Measurements from ENCODE around the gene ABHD12.
A peak's percentile ranks its signal among the peaks of the same experiment; 100 is the strongest.

The ABHD12 gene

GRCh38 chr20:25394996-25395395 lies 4.4 kb upstream of the ABHD12 start:
- no peak overlapping the region for H3K4ac ChIP-seq (ENCODE audit: low read depth, low read length)
- H3K4me1 ChIP-seq (ENCODE audit: control insufficient read depth in 1 of 2, insufficient read depth in 2 of 2, low read length in 2 of 2): peaks cover 5 to 9% of the 10 kb centered on the region in 2 experiments
- H4K91ac ChIP-seq (ENCODE audit: low read depth, low read length): no peak overlapping the region
- no peaks in the 10 kb centered on the region for H3K27me3 ChIP-seq (ENCODE audit: insufficient read depth, low read length)
- H3K79me1 ChIP-seq (ENCODE audit: low read length): peaks cover 12% of the 10 kb centered on the region
- no peak for DNase-seq
- H3K27ac ChIP-seq (ENCODE audit: low read depth, low read length): no peak overlapping the region
- no peak overlapping the region for H2BK120ac ChIP-seq (ENCODE audit: insufficient read depth, low read length, poor library complexity)
- H4K8ac ChIP-seq (ENCODE audit: low read depth, low read length): no peak overlapping the region
- peaks cover 7% of the 10 kb centered on the region for H3K79me2 ChIP-seq (ENCODE audit: control insufficient read depth, insufficient read depth, low read length, poor library complexity)
- no peaks in the 10 kb centered on the region for H3K36me3 ChIP-seq (ENCODE audit: control insufficient read depth in 1 of 2, insufficient read depth in 2 of 2, low read length in 2 of 2)
- H2AFZ ChIP-seq (ENCODE audit: insufficient read depth, low read length, poor library complexity): no peak overlapping the region
- no peak overlapping the region for H3K14ac ChIP-seq (ENCODE audit: low read length)
- no peak overlapping the region for H3K18ac ChIP-seq (ENCODE audit: low read length)
- no peak overlapping the region for H4K12ac ChIP-seq (ENCODE audit: low read depth, low read length)
- H3K9ac ChIP-seq (ENCODE audit: low read length): no peak overlapping the region
- no peak overlapping the region for H2AK5ac ChIP-seq (ENCODE audit: low read length)
- H2BK12ac ChIP-seq (ENCODE audit: low read length): no peak overlapping the region
- no CpG with 5 or more reads among the region's 6 CpGs for WGBS (ENCODE audit: extremely low coverage, insufficient coverage, insufficient read length)
- no peak overlapping the region for H3K4me3 ChIP-seq (ENCODE audit: low read depth, low read length)
- no peak overlapping the region for H2BK5ac ChIP-seq (ENCODE audit: low read depth, low read length, poor library complexity)
- no peak overlapping the region for H3K4me2 ChIP-seq (ENCODE audit: low read length)
- H3K9me3 ChIP-seq (ENCODE audit: insufficient read depth, low read depth, low read length): no peaks in the 10 kb centered on the region
- no peak overlapping the region for H3K23ac ChIP-seq (ENCODE audit: low read length)

- peaks cover 17% of the 10 kb centered on the region for H3K79me1 ChIP-seq (ENCODE audit: low read length)
- peaks cover 5 to 9% of the 10 kb centered on the region in 2 experiments for H3K4me1 ChIP-seq (ENCODE audit: control insufficient read depth in 1 of 2, insufficient read depth in 2 of 2, low read length in 2 of 2)
- no peak overlapping the region for H3K14ac ChIP-seq (ENCODE audit: low read length)
- H3K4ac ChIP-seq (ENCODE audit: low read depth, low read length): no peak overlapping the region
- H2AFZ ChIP-seq (ENCODE audit: insufficient read depth, low read length, poor library complexity): no peak overlapping the region
- H4K91ac ChIP-seq (ENCODE audit: low read depth, low read length): no peak overlapping the region
- H3K18ac ChIP-seq (ENCODE audit: low read length): no peak overlapping the region
- no peak overlapping the region for H3K27ac ChIP-seq (ENCODE audit: low read depth, low read length)
- no peak overlapping the region for H2BK120ac ChIP-seq (ENCODE audit: insufficient read depth, low read length, poor library complexity)
- no peak overlapping the region for H3K4me2 ChIP-seq (ENCODE audit: low read length)
- no peak overlapping the region for H4K8ac ChIP-seq (ENCODE audit: low read depth, low read length)
- peaks cover 12% of the 10 kb centered on the region for H3K79me2 ChIP-seq (ENCODE audit: control insufficient read depth, insufficient read depth, low read length, poor library complexity)
- no peak overlapping the region for H2BK12ac ChIP-seq (ENCODE audit: low read length)
- H3K9ac ChIP-seq (ENCODE audit: low read length): no peak overlapping the region
- no peaks in the 10 kb centered on the region for H3K36me3 ChIP-seq (ENCODE audit: control insufficient read depth in 1 of 2, insufficient read depth in 2 of 2, low read length in 2 of 2)
- no peaks in the 10 kb centered on the region for H3K9me3 ChIP-seq (ENCODE audit: insufficient read depth, low read depth, low read length)
- no peak overlapping the region for H3K4me3 ChIP-seq (ENCODE audit: low read depth, low read length)
- H3K27me3 ChIP-seq (ENCODE audit: insufficient read depth, low read length): no peaks in the 10 kb centered on the region
- no peak overlapping the region for H3K23ac ChIP-seq (ENCODE audit: low read length)
- DNase-seq: no peak
- no peak overlapping the region for H4K12ac ChIP-seq (ENCODE audit: low read depth, low read length)
- no CpG with 5 or more reads among the region's 5 CpGs for WGBS (ENCODE audit: extremely low coverage, insufficient coverage, insufficient read length)
- H2AK5ac ChIP-seq (ENCODE audit: low read length): no peak overlapping the region
- H2BK5ac ChIP-seq (ENCODE audit: low read depth, low read length, poor library complexity): no peak overlapping the region
Measured at GRCh38 chr20:25394276-25394675, 3.6 kb upstream of the ABHD12 start.

GRCh38 chr20:25389858-25390537 lies 637 bp downstream of the ABHD12 start:
- DNase-seq: peak; percentile 31 to 65
- H2AK5ac ChIP-seq (ENCODE audit: low read length): peak overlapping the region; percentile 86
- peak overlapping the region; percentile 86 for H4K12ac ChIP-seq (ENCODE audit: low read depth, low read length)
- peak overlapping the region; percentile 88 for H3K9ac ChIP-seq (ENCODE audit: low read length)
- H3K27ac ChIP-seq (ENCODE audit: low read depth, low read length): peak overlapping the region; percentile 92
- H3K79me2 ChIP-seq (ENCODE audit: control insufficient read depth, insufficient read depth, low read length, poor library complexity): peaks cover 16% of the 10 kb centered on the region
- peak overlapping the region; percentile 94 for H3K4me3 ChIP-seq (ENCODE audit: low read depth, low read length)
- H3K27me3 ChIP-seq (ENCODE audit: insufficient read depth, low read length): no peaks in the 10 kb centered on the region
- H3K4me1 ChIP-seq (ENCODE audit: control insufficient read depth in 1 of 2, insufficient read depth in 2 of 2, low read length in 2 of 2): peaks cover 0 to 3% of the 10 kb centered on the region in 2 experiments
- peak overlapping the region; percentile 92 for H4K91ac ChIP-seq (ENCODE audit: low read depth, low read length)
- peak overlapping the region; percentile 97 for H3K18ac ChIP-seq (ENCODE audit: low read length)
- peak overlapping the region; percentile 57 for H4K8ac ChIP-seq (ENCODE audit: low read depth, low read length)
- H3K4me2 ChIP-seq (ENCODE audit: low read length): peak overlapping the region; percentile 69
- no peak overlapping the region for H3K23ac ChIP-seq (ENCODE audit: low read length)
- peak overlapping the region; percentile 85 for H2BK120ac ChIP-seq (ENCODE audit: insufficient read depth, low read length, poor library complexity)
- no peaks in the 10 kb centered on the region for H3K9me3 ChIP-seq (ENCODE audit: insufficient read depth, low read depth, low read length)
- peak overlapping the region; percentile 92 for H3K4ac ChIP-seq (ENCODE audit: low read depth, low read length)
- H3K36me3 ChIP-seq (ENCODE audit: control insufficient read depth in 1 of 2, insufficient read depth in 2 of 2, low read length in 2 of 2): peaks cover 2 to 3% of the 10 kb centered on the region in 2 experiments
- peak overlapping the region; percentile 34 for H2BK12ac ChIP-seq (ENCODE audit: low read length)
- WGBS (ENCODE audit: extremely low coverage, insufficient coverage, insufficient read length): no CpG with 5 or more reads among the region's 67 CpGs
- peaks cover 13% of the 10 kb centered on the region for H3K79me1 ChIP-seq (ENCODE audit: low read length)
- peak overlapping the region; percentile 93 for H3K14ac ChIP-seq (ENCODE audit: low read length)
- peak overlapping the region; percentile 93 for H2BK5ac ChIP-seq (ENCODE audit: low read depth, low read length, poor library complexity)
- peak overlapping the region; percentile 89 for H2AFZ ChIP-seq (ENCODE audit: insufficient read depth, low read length, poor library complexity)

DNA sequence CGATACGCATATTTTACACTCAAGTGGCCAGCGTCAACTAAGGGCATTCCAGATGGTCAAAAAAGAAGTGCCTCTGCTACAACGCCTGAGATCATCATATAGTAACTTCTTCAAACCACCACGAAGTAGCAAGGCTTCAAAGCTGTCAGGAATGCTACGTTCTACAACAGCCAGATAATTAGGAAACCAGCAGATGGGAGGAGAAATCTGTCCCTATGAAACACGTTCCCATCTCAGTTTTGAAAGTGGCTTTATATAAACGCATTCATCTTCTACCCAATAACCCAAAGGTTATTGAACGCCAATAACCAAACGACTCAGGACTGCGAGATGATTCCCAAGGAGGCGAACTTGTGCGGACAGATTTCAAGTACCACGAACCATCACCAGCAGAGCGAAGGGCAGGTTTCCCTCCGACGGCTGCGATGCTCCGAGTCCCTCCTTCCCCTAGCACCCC lies 1.2 kb downstream of the ABHD12 start:
- no CpG with 5 or more reads among the region's 19 CpGs for WGBS (ENCODE audit: extremely low coverage, insufficient coverage, insufficient read length)
- Histone ChIP-seq H4K12ac (ENCODE audit: low read depth, low read length) (no peak overlapping the region), H2AFZ (ENCODE audit: insufficient read depth, low read length, poor library complexity) (peak overlapping the region; percentile 30), H3K79me2 (ENCODE audit: control insufficient read depth, insufficient read depth, low read length, poor library complexity) (peaks cover 16% of the 10 kb centered on the region), H3K4me2 (ENCODE audit: low read length) (peak overlapping the region; percentile 69), H3K9me3 (ENCODE audit: insufficient read depth, low read depth, low read length) (no peaks in the 10 kb centered on the region), H3K36me3 (ENCODE audit: control insufficient read depth in 1 of 2, insufficient read depth in 2 of 2, low read length in 2 of 2) (peaks cover 2 to 3% of the 10 kb centered on the region in 2 experiments), H2AK5ac (ENCODE audit: low read length) (no peak overlapping the region), H3K14ac (ENCODE audit: low read length) (peak overlapping the region; percentile 93), H3K9ac (ENCODE audit: low read length) (peak overlapping the region; percentile 80), H3K4me1 (ENCODE audit: control insufficient read depth in 1 of 2, insufficient read depth in 2 of 2, low read length in 2 of 2) (peaks cover 0 to 3% of the 10 kb centered on the region in 2 experiments), H3K4me3 (ENCODE audit: low read depth, low read length) (peak overlapping the region; percentile 94), H3K23ac (ENCODE audit: low read length) (no peak overlapping the region), H3K27ac (ENCODE audit: low read depth, low read length) (peak overlapping the region; percentile 92), H2BK120ac (ENCODE audit: insufficient read depth, low read length, poor library complexity) (no peak overlapping the region), H3K27me3 (ENCODE audit: insufficient read depth, low read length) (no peaks in the 10 kb centered on the region), H3K4ac (ENCODE audit: low read depth, low read length) (peak overlapping the region; percentile 92), H2BK5ac (ENCODE audit: low read depth, low read length, poor library complexity) (peak overlapping the region; percentile 93), H4K91ac (ENCODE audit: low read depth, low read length) (peak overlapping the region; percentile 92), H3K79me1 (ENCODE audit: low read length) (peaks cover 13% of the 10 kb centered on the region), H2BK12ac (ENCODE audit: low read length) (peak overlapping the region; percentile 34), H4K8ac (ENCODE audit: low read depth, low read length) (peak overlapping the region; percentile 57), H3K18ac (ENCODE audit: low read length) (peak overlapping the region; percentile 97)
- DNase-seq: peak in 1 of 2 donors; percentile 63
